Measurements from ENCODE around the gene CXCL1.

CXCL1 gene

DNA sequence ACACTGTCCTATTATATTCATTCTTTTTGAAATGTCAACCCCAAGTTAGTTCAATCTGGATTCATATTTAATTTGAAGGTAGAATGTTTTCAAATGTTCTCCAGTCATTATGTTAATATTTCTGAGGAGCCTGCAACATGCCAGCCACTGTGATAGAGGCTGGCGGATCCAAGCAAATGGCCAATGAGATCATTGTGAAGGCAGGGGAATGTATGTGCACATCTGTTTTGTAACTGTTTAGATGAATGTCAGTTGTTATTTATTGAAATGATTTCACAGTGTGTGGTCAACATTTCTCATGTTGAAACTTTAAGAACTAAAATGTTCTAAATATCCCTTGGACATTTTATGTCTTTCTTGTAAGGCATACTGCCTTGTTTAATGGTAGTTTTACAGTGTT, 1.6 kb downstream of the CXCL1 start:
- TF ChIP-seq, protein P1, sequence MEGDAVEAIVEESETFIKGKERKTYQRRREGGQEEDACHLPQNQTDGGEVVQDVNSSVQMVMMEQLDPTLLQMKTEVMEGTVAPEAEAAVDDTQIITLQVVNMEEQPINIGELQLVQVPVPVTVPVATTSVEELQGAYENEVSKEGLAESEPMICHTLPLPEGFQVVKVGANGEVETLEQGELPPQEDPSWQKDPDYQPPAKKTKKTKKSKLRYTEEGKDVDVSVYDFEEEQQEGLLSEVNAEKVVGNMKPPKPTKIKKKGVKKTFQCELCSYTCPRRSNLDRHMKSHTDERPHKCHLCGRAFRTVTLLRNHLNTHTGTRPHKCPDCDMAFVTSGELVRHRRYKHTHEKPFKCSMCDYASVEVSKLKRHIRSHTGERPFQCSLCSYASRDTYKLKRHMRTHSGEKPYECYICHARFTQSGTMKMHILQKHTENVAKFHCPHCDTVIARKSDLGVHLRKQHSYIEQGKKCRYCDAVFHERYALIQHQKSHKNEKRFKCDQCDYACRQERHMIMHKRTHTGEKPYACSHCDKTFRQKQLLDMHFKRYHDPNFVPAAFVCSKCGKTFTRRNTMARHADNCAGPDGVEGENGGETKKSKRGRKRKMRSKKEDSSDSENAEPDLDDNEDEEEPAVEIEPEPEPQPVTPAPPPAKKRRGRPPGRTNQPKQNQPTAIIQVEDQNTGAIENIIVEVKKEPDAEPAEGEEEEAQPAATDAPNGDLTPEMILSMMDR (IDR thresholded peaks at IDR 0.05; ENCODE audit: extremely low read depth, insufficient read depth, missing control alignments) = no peak
- in situ Hi-C loops (cut with MboI; ENCODE audit: low pct_unique_long_range_greater_than_20kb, low sequenced_read_pairs, unreplicated experiment) = no loop called here
- DNase-seq (ENCODE audit: low spot score) = no peak

DNA sequence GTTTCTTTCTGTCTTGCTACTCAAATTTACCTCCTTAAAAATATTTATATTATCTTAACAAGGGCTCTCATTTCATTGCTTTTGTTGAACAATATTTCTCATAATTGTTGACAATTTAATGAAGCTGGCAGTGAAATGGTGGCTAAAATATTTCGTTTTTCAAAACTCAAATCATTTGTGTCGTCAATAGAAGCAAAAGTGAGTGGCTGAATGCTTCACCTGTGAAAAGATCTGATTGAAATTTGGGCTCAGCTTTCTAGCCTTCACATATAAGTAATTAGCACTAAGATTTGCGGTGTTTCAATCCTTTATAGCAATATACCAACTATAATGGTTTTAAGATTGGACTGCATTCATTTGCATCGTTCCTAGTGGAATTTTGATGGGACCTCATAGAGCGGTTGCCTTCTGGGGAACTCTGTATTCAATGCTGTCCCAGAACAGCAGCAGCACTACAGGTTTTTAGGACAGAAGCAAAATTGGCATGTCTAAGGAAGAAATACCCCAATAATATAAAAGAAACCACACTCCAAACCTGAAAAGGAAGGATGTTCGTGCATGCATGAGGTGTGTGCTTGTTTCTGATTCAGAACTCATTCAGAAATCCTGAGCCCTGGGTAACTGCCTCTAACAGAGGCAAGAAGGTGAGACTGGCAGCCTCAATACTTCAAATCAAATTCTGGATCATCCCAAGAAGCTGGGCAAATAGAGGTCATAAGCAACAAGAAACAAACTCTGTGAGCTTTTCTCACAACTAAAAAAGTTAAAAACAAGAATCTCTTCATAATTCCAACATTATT, 2.5 kb downstream of the CXCL1 start:
- DNase-seq (ENCODE audit: low spot score) = no peak
- TF ChIP-seq, protein P1 (IDR thresholded peaks at IDR 0.05; ENCODE audit: extremely low read depth, insufficient read depth, missing control alignments) = no peak
- in situ Hi-C loops (cut with MboI; ENCODE audit: low pct_unique_long_range_greater_than_20kb, low sequenced_read_pairs, unreplicated experiment) = no loop called here

DNA sequence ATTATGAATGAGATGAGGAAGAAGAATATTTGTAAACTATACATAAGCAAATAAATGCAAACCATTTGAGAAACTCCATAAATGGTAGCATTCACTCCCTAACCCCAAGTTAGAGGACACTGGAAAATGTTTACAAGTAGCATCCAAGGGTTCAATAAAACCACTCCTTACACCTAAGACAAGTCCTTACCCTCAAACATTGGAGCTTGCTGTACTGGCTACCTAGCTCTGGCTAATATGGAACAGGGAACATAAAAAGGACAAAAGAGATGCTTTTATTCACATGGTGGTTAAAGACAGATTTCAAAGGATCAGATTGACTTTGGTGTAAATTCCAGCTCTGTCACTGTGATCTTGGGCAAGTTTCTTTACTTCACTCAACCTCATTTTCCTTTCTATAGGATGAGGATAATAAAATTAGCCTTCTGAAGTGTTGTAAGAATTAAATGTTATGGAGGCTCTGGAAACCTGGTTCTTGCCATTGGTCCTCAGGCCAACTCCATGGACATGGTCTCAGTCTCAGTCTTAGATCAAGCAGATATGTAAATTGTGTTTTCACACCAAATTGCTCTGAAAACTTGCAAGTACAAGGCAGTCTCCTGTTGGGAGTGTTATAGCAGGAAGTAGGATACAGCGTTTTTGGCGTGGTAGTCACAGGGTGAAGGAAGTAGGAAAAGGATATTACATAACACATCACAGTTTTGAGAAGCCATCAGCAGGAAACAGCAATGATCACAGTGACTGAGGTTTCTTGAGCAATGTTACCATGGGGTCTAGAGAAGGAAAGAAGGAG, 3.3 kb downstream of the CXCL1 start:
- in situ Hi-C loops (cut with MboI; ENCODE audit: low pct_unique_long_range_greater_than_20kb, low sequenced_read_pairs, unreplicated experiment) = no loop called here
- no peak for DNase-seq (ENCODE audit: low spot score)
- TF ChIP-seq, protein P1 (IDR thresholded peaks at IDR 0.05; ENCODE audit: extremely low read depth, insufficient read depth, missing control alignments) = no peak

DNA sequence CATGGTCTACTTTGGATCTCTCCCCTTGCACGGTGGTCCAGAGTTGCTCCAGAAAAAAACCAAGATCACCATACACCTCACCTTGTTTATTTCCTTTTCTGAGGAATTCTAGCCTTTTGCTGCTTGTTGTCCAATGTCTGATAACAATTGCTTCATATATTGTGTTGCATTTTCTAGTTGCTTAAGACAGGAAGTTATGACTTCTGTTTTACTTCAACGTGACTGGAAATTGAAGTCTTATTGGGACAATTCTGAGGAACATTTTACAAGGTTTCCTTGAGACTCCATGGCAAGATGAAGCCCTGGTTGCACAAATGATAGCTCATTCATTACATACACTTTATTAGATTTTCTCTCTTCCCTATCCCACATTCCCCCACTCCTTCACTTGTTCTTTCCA, 5.2 kb downstream of the CXCL1 start:
- TF ChIP-seq, protein P1 (IDR thresholded peaks at IDR 0.05; ENCODE audit: extremely low read depth, insufficient read depth, missing control alignments) = no peak

DNA sequence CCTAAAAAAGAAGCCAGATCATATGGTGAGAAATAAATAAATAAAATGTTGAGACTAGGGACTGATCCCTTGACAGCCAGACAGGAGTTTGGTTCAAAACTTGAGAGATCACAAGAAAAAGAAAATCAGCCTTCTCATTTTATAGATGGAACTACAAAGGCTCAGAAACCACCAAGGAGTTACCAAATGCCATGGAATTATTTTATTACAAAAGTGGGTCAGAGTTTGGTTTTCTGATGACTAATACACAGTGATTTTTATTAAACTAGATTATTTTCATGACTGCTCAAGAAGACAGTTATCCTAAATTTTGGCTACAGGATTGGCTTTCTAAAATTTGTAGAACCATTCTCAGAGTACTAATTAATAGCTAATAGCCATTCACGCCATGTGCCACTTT, 6.2 kb downstream of the CXCL1 start:
- DNase-seq (ENCODE audit: low spot score) = no peak
- TF ChIP-seq, protein P1 (IDR thresholded peaks at IDR 0.05; ENCODE audit: extremely low read depth, insufficient read depth, missing control alignments) = no peak
- in situ Hi-C loops (cut with MboI; ENCODE audit: low pct_unique_long_range_greater_than_20kb, low sequenced_read_pairs, unreplicated experiment) = no loop called here

More for the DNA sequence above, 5.2 kb downstream of the CXCL1 start:
- no peak for DNase-seq (ENCODE audit: low spot score)
- in situ Hi-C loops (cut with MboI; ENCODE audit: low pct_unique_long_range_greater_than_20kb, low sequenced_read_pairs, unreplicated experiment) = no loop called here

DNA sequence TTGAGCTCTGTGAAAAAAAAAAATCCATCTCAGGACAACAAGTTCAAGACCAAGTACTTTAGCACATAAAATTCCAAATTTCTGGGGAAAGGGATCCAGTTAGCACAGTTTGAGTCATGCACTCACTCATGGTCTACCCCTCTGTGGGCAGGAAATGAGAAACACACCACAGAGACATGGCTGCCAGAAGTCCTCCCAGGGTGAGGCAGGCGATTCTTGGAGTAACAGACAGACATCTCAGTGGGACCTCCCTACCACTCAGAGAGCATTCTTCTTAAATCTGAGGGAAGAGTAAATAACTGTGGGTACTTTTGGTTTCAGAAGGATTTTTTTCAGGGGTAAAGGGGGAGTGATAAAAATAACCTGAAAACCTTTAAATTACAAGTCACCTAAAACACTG, 14.1 kb downstream of the CXCL1 start:
- in situ Hi-C loops (cut with MboI; ENCODE audit: low pct_unique_long_range_greater_than_20kb, low sequenced_read_pairs, unreplicated experiment) = no loop called here
- TF ChIP-seq, protein P1 (IDR thresholded peaks at IDR 0.05; ENCODE audit: extremely low read depth, insufficient read depth, missing control alignments) = no peak
- no peak for DNase-seq (ENCODE audit: low spot score)
